HG03280 (cell line): ENCODE data around the gene DDX42.

Source experiments
- ATAC-seq: cut with Tn5 transposase; IDR thresholded peaks from one replicate; pipeline ENCODE4 v1.9.1; 2021; ENCODE audit warnings: mild to moderate bottlenecking, moderate library complexity; ENCODE audit not compliant: unreplicated experiment

The DDX42 gene

DNA sequence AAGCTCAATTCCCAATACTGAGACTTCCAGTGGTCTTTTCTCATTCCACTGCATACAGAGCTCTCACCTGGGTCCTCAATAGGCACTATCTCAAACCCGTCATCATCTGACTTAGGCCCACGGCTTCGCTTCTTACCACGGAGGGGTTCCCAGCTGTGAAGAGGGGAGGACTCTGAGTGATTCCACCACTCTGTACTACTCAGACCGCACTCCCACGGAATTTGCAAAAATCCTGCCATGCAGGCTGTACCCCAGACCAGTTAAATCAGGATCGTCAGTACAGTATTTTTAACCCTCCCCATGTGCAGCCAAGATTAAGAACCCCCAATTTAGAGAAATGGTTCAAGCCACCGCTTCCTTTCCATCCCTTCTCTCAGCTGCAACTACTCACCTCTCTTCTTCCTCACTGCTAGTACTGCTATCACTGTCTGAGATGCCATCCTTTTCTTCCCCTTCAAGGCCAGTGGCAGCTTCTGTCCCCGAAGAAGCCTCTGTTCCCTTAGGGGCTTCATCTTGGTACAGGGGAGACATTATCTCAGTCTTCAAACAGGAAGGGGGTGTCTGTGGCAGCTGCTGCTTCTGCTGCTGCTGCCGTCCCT is 47.1 kb downstream of the DDX42 start:
- ATAC-seq, result no peak

DNA sequence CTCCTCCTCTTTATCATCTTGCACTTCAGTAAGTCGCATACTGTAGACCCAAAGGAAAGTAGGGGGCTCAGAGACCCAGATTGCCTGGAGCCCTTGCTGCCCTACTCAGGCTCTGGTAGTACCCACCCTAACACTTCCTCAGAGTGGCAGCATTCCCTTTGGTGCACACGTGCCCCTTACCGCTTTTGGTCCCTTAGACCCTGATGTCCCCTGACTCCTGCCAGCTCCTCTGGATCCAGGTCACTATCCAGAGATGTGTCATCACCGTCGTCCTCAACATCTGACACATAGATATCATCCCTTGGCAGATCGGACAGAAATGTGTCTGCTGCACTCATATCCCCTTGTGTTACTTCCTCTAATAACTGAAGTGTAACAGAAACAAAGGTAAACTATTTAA is 47.8 kb downstream of the DDX42 start:
- no peak for ATAC-seq

DNA sequence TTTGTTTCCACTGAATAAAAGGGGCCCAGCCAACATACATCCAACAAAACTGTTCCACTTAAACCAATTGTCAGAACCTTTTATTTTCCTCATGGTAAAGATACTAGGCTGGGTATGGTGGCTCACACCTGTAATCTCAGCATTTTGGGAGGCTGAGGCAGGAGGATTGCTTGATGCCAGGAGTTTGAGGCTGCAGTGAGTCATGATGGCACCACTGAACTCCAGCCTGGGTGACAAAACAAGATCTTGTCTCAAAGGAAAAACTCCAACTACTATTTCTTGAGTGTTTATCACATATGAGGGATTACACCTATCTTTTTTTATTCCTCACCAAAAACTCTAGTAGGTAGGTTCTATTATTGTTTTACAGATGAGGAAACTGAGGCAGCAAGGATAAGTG is 48.6 kb downstream of the DDX42 start:
- ATAC-seq, result no peak

DNA sequence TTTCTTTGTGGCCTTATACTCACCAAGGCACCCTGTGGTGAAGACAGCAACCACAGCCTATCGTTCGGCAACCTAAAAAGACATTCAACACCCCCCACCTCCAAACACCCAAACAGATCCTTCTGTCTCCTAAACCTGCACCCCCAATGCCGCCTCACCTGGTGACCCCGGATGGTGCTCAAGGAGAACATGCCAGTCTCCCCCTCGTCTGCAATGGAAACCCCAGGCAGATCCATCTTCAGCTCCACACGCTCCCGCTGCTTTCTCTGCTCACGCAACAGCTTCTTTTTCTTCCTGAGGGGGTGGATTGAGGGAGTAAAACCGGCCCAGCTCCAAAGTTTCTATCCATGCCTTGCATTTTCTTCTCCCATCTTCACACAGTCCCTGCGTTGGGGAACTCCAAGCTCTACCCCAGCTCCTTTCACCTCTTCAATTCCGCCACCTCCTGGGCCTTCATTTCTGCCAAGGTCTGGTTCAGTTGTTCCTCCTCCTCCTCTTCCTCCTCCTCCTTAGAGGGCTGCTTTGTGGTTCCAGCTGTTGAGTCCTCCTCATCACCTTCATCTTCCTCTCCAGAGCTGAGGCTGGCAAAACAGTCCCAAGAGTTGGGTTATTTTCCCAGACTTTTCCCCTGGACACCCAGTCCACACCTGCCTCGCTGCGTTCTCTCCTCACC is 49.8 kb downstream of the DDX42 start:
- no peak for ATAC-seq

DNA sequence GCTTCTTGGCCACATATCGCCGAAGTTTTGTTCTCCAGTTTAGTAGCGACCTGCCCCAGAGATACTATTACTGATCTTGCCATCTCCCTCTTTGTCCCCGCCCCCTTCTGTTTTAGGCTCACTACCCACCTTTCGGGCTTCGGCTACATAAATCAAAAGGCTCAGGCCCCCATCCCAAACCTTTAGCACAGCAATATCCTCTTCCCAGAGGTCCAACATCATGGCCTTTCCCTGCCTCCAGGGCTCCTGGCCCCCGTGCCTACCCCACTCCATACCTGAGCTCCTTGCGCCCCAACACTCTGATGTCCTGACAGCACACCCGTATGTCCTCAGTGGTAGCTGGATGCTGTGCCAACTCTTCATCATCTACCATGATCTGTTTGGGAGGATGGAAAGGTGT is 50.4 kb downstream of the DDX42 start:
- ATAC-seq, result no peak

DNA sequence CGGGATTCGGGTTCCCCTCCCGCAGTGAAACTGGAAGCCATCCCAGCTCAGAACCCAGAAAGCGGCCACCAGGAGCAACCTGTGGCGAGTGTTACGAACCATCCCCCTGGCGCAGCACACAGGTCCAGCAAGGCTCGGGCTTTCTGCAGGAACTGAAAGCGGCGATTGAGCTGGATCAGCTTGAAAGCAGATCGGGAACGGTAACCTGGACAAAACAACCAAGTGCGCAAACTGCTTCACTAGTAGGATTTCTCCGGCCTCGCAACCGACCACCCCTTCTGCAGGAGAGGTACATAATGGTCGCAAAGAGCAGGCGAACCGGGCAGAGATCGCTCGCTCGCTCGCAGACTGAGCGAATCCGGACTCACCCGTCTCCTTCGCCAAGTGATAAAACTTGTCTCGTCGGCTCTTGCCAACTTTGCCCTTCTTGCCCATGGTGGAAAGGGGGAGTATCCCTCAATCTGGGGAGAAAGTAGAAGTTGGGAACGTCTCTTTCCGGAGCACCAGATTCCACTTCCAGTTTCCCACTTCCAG is 52.6 kb downstream of the DDX42 start:
- ATAC-seq, result no peak

DNA sequence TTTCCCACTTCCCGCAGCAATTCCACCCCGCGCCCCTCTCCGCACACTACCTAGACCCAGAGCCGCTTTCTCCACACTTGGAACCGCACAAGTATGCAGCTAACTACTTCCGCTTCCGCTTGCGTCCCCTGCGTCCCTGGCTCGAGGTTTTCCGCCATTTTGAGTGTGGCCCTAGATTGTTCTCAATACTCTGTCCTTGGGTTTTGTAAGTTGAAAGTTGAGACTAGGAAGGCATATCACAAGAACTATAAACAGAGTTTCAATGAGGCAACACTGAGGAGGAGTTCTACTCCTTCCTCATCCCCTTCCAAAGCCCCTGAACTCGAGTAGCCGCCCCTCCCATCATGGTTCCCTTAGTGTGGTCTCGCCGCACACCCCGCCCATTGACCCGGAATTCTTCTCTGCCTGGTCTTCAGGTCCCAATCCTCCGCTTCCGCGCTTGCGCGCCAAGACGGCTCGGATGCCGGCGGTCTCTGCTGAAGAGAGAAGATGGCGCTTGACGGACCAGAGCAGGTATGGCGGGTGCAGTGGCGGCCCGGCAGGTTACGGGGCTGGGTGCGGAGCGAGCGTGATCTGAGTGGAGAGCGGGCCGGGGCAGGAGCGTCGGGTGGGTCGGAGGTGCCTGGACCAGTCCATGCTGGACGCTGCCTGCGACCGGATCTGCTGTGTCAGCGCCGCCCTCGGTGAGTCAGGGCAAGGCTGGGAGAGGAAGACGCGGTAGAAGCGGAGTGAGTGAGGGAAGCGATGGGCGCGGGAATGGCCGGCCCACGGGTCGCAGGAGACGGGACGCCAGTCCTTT is 53.2 kb downstream of the DDX42 start, which contains the start of the genes FTSJ3 and PSMC5:
Gene FTSJ3 (minus strand): TSS at position 662 of the 799 bp plus-strand sequence. CDS start 761 bp downstream, outside the sequence.
Gene PSMC5 (plus strand): TSS at position 430 of the 799 bp plus-strand sequence. CDS start 60 bp downstream, at position 490.
- peak; percentile 91 for ATAC-seq

DNA sequence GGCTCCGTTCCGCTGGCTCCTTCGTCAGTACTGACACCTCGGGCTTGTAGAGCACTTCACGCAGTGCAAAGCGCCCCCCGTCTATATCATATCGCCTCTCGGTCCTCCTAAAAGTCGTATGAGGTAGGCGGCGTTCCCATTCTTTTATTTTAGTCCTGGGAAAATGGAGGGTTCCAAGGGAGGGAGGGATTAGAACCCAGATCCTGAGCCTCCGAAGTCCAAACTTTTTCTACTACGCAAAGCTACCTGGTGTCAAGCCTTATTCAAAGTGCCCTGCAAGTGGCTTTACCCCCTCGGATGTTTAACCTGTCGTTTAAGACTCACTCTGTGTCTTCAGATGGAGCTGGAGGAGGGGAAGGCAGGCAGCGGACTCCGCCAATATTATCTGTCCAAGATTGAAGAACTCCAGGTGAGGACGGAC is 53.8 kb downstream of the DDX42 start:
- ATAC-seq, result no peak

DNA sequence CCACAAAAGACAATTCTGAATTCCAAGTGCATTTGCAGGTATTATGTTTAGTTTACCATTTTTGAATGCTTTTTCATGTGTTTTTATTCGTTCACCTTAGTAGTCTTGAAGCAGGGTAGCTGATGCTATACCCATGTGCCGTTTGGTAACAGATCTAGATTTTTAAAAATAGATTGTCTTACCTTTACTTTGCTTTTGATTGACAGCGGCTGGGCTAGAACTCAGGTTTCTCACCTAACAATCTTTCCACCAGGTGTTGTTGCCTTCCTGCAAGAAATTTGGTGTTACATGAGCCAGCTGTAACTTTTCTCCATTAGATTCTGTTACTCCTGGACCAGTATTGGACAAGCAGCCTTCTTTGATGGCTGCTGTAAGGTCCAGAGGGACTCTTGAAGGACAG is 55.0 kb downstream of the DDX42 start:
- no peak for ATAC-seq

DNA sequence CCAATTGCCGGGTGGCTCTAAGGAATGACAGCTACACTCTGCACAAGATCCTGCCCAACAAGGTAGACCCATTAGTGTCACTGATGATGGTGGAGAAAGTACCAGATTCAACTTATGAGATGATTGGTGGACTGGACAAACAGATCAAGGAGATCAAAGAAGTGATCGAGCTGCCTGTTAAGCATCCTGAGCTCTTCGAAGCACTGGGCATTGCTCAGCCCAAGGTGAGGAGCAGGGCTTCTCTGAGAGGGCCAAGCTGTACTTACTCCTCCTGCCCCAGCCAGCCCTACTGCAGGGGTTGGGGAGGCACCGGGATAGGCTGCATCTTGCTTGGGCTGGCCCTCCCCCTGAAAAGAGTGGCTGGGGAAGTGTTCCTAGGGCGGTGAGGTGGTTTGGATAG is 56.3 kb downstream of the DDX42 start:
- ATAC-seq, result no peak

DNA sequence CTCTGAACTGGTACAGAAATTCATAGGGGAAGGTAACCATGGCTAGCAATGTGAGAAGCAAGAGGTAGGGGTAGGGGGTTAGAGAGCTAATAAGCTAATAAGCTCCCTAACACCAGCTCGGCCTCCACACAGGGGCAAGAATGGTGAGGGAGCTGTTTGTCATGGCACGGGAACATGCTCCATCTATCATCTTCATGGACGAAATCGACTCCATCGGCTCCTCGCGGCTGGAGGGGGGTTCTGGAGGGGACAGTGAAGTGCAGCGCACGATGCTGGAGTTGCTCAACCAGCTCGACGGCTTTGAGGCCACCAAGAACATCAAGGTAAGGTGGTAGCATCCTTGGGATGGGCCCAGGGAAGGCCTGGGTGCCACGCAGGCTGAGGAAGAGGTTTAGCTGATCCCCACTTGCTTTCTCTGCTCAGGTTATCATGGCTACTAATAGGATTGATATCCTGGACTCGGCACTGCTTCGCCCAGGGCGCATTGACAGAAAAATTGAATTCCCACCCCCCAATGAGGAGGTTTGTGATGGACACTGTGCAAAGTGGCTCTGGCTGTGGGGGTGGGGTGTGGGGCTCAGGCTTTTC is 57.0 kb downstream of the DDX42 start:
- ATAC-seq, result no peak

DNA sequence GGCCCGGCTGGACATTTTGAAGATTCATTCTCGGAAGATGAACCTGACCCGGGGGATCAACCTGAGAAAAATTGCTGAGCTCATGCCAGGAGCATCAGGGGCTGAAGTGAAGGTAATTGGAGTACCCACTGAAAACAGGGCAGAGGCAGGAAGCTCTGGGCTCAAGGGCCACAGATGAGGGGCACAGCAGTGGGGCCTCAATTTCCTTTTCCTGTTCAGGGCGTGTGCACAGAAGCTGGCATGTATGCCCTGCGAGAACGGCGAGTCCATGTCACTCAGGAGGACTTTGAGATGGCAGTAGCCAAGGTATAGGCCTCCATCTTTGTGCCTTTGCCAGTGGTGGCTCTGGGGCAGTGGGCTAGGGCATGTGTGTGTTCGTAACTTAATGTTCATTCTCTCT is 57.5 kb downstream of the DDX42 start:
- ATAC-seq, result no peak

DNA sequence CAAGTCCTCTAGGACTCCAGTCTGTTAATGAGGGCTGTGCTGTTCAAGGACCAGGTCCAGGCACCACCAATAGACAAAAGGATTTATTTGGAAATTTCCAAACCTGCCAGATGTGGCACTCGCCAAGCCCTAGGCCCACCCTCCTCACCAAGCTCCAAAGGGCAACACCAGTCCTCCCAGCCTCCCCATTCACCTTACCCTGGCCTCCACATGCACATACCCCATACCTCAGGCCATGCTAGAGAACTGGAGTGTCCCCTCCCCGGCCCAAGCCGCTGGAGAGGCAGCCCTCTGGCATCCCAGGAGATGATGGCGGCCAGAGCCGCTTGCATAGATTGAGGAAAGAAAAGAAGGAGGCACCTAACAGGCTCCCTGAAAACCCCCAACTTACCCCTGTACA is 58.0 kb downstream of the DDX42 start:
- no peak for ATAC-seq

DNA sequence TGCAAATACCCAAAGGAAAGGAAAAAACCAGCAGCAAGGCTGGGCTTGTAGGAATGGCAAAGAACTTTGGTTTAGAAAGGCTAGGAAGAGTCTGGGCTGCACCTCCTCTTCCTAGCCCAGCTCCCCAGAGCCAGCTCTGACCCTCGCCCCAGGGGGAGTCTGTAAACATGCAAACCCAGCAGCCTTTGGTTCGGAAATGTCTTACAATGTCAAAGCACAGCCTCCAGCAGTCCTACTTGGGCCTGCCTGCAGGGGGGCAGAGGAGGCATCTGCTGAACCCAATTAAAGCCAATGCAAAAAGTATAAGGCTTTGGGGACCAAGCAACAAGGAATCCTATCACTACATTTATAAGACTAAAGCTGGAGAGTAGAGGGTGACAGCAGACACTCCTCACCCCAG is 58.5 kb downstream of the DDX42 start:
- no peak for ATAC-seq

DNA sequence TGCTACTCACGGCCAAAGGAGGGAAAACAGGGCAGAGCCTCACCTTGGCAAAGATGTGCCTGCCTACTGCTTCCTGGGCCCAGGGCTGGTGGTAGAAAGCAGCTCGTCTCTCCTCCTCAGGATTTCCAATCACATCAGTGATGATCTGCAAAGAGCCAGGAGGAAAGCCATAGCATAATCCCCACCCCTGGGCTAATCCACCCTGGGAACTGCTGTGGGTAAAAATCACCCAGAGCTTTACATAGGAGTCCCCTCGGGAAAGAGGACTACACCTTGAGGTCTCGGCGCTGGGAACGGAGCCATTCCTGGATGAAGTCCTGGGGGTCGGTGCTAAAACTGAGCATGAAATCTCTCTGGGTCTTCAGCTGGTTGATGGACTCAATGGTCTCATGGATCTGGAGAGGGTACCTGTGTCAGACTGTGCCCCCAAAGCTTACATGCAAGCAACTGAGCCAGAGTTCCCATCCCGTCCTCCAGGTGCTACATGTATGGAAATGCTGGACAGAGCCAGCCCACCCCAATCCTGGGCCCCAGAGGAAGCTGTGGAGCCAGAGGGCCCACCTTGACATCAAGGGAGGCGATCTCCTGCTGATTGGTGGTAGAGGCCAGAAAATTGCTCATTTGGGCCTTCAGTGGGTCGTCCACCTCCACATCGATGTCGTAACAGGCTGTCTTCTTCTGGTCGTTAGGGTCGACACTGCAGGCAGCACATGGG is 59.2 kb downstream of the DDX42 start:
- ATAC-seq, result no peak

DNA sequence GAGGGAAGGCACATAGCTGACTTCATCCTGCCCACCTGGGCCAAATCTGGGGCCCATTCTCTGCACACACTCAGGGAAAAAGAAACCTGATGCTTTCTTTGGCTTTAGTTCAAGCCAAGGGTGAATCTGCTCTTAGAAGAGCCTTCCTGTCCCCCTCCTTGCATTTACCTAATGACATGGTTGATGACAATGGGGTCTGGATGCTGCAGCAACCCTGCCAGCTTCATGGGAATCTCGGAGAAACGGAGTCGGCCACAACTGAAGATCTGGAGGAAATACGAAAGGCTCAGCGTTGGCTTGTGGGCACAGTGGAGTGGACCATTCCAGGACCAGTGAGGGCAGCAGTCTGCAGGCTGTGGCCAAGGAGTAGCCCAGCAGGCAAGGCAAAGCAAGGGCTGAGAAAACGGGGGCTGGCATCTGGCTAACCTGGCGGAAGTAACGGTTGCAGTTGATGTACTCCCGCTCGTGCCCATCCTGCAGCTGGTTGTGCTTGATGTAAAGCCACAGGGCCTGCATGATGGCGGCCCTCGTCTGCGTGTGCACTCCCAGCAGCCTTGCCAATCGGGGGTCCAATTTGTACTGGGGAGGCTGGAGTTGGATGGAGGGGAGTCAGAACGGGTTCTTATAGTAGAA is 59.9 kb downstream of the DDX42 start:
- no peak for ATAC-seq

DNA sequence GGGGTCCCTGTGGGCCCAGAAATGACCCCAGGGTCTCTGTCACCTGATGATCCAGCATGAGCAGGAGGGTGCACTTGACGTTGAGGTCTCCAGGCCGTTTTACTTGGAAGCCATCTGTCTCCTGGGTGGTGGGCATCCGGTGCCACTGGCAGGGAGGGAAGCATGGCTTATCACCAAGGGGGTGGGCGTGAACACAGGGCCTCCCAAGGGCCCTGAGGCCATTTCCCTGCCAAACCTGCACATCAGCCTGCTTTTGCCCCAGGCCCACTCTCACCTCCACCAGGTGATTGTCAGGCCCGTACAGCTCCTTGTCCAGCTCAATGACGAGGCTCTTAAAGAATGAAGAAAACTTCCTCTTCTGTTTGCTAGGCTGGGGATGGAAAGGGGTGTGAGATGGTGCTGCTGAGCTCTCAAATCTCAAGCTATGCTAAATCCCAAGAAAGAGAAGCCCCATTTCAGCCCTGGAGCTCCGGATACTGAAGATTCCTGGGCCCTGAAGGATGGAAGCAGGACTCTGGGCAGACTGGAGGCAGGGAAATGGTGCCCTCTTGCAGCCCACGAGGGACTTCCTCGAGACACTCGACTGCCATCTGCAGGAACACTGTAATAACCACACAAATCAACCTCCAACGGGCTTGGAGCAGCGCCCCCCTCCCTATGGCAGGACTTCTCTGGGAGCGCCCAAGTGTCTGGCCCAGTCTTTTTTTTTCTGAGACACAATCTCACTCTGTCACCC is 60.6 kb downstream of the DDX42 start:
- peak; percentile 53 for ATAC-seq

DNA sequence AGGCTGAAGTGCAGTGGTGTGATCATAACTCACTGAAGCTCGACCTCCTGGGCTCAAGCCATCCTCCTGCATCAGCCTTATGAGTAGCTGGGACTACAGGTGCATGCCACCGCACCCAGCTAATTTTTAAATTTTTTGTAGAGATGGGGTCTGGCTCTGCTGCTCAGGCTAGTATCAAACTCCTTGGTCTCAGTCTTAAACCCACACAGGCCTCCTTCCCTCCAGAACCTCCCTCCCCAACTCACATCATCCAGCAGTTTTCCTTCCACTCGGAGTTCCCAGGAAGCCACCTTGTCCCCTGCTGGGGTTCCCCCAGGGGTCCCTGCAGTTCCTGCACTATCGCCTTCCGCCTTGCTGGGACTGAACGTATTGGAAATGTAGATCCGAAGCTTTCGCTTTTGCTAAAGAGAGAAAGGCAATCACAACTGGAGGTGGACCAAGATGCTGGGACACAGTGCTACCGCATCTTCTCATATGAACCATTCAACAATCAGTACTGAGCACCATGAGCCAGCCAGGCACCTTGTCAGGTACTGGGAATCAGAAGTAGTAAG is 61.3 kb downstream of the DDX42 start:
- no peak for ATAC-seq

DNA sequence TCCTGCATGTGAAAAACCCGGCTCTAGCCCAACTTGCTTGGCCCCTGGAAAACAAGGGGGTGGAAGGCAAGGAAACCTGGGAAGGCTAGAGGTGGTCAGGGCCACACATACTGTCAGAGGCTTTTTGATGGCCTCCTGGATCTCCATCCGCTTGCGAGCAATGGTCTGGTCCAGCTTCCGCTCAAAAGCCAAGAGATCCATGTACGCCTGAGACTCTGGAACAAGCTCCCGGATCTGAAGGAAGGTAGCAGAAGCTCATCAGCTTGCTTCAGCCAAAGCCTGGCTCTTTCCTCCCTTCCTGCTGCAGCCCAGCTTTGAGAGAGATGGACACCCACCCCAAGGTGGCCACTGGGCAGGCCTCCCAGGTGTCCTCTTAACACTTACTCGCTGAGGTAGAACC is 62.8 kb downstream of the DDX42 start:
- no peak for ATAC-seq
